GM10266 (cell line): ENCODE data around the gene SPEG.

Source experiments
- DNase-seq: peaks from one replicate; pipeline ENCODE4 v3.0.0; 2012; ENCODE audit errors: extremely low spot score
- CTCF ChIP-seq: IDR thresholded peaks from 2 replicates; pipeline ENCODE4 v1.5.1; 2012; ENCODE audit warnings: mild to moderate bottlenecking, low read depth; ENCODE audit not compliant: control insufficient read depth, insufficient read depth; ENCODE audit errors: missing control alignments

SPEG gene

GRCh38 chr2:219488844-219489194 is 54.2 kb downstream of the SPEG start:
- no peak for TF ChIP-seq CTCF
- no peak for DNase-seq

- TF ChIP-seq CTCF: no peak
- DNase-seq: no peak
These were observed 54.7 kb downstream of the SPEG start for GRCh38 chr2:219489315-219489714.

DNA sequence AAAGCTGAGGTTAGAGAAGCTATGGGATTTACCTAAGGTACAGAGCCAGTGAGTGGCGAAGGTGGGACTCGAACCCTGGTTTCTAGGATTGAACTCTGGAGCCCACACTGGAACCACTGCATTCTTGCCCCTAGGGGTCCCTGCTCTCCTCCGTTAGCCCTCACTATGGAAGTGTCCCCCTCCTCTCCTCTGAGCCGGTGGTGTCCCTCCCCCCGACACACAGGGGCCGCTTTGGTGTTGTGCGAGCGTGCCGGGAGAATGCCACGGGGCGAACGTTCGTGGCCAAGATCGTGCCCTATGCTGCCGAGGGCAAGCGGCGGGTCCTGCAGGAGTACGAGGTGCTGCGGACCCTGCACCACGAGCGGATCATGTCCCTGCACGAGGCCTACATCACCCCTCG is 55.5 kb downstream of the SPEG start:
- no peak for DNase-seq

GRCh38 chr2:219490600-219491130 is 56.0 kb downstream of the SPEG start:
- no peak for TF ChIP-seq CTCF
- no peak for DNase-seq

More for the DNA sequence above, 55.5 kb downstream of the SPEG start:
- TF ChIP-seq CTCF: no peak

DNA sequence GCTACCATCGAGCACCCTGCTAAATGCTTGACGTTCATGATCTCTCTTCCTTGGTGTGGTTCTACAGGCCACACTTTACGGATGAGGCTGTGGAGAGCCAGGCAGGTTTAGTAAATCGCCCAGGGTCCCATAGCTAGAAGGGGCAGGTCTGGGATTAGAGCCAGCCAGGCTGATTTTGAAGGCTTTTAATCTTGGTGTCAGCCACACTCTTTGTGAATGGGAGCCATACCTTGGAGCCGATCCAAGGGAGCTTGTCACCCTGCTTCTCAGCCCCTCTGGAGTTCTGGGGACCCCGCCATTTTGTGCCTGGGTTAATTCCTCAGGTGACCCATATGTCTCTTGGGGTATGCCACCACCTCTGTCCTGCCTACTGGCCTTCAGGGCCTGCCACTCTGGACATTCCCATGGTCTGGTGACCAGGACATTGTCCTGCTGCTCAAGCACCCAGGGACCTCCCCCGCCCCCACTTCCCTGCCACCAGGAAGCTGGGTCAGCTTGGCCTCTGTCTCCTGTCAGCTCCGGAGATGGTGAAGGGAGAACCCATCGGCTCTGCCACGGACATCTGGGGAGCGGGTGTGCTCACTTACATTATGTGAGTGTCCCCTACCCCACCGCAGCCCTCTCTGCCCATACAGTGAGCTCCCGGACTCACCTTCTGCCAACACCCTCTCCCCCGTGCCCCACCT is 56.8 kb downstream of the SPEG start:
- no peak for DNase-seq
- TF ChIP-seq CTCF: no peak

GRCh38 chr2:219492575-219492974 is 57.9 kb downstream of the SPEG start:
- TF ChIP-seq CTCF: no peak

DNA sequence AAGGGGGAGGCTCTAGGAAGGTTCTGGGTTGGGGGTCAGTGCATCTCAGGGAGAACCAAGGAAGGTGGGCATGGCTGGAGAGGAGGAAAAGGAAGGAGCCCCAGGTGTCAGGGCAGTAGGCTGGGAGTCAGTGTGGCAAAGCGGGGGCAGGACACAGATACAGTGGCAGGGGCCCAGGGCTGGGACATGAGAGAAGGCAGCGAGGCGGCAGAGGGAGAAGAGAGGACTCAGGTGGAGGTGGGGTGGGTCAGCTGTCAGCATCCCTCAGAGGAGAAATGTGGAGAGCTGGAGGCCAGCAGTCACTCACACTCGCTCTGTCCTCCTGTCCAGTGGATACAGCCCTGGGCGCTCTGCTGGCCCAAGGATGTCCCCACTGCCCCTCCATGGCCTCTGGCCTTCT is 58.4 kb downstream of the SPEG start:
- no peak for DNase-seq
- no peak for TF ChIP-seq CTCF

More at GRCh38 chr2:219492575-219492974, 57.9 kb downstream of the SPEG start:
- DNase-seq: no peak
